Breast epithelium (tissue), 4 donors: ENCODE results near the gene PDZD4. TPM values are rescaled to one million over a fixed set of nuclear protein-coding genes. Genes with fewer than 3 reads are reported as not detected.

Source experiments
- DNase-seq, 2 donors: peaks; one replicate each; pipeline ENCODE4 v3.0.0-alpha.2; 2019; ENCODE audit warnings: low spot score in 2 of 2
- H3K27ac ChIP-seq, 2 donors: fragments of 200-600 bp; sonication (generic) in 1 of 2; one replicate each; pipeline ENCODE4 v1.5.1; 2016 to 2019; ENCODE audit warnings: mild to moderate bottlenecking in 1 of 2
- H3K27me3 ChIP-seq, 2 donors: fragments of 200-600 bp; sonication (generic) in 1 of 2; one replicate each; pipeline versions ENCODE4 v1.5.1 to v1.6.0; 2017 to 2019; ENCODE audit warnings: control low read depth in 1 of 2, mild to moderate bottlenecking in 1 of 2
- H3K36me3 ChIP-seq: fragments of 200-600 bp; one replicate; pipeline ENCODE4 v1.5.1; 2019
- H3K4me1 ChIP-seq, 2 donors: fragments of 200-600 bp; sonication (generic); one replicate each; pipeline ENCODE4 v1.5.1; 2016 to 2019; ENCODE audit warnings: control low read depth in 1 of 2
- H3K4me3 ChIP-seq, 3 donors: fragments of 200-600 bp; sonication (generic); 1 replicate in 2 of 3; 2 replicates in 1 of 3; pipeline ENCODE4 v1.5.1; 2016 to 2019; ENCODE audit warnings: mild to moderate bottlenecking in 3 of 3, moderate library complexity in 2 of 3
- H3K9me3 ChIP-seq, 2 donors: fragments of 200-600 bp; sonication (generic) in 1 of 2; one replicate each; pipeline ENCODE4 v1.5.1; 2016 to 2019; ENCODE audit warnings: control low read depth in 1 of 2
- POLR2A ChIP-seq: fragments of 450-650 bp; IDR thresholded peaks from one replicate; pipeline ENCODE4 v1.6.1; 2016; ENCODE audit warnings: antibody characterized with exemption, mild to moderate bottlenecking, moderate library complexity
- POLR2AphosphoS5 ChIP-seq, 3 donors: sonication (generic); formaldehyde crosslinking; IDR thresholded peaks; one replicate each; pipeline ENCODE4 v1.6.1; 2017; ENCODE audit warnings: antibody characterized with exemption in 3 of 3
- intact Hi-C: fragments of 100-400 bp; cut with DNase I; formaldehyde crosslinking; loops from one replicate; pipeline ENCODE4 v1.15.1; 2023; ENCODE audit warnings: low total_unique reads
- total RNA-seq, 3 donors: library from RNA; depleted of rRNA; stranded (reverse); fragments of >200 nt; gene quantifications; one replicate each; pipeline ENCODE4 v1.1.0, GENCODE V29; 2016
- TF ChIP-seq, protein P1 (sequence below), 3 donors: fragments of 450-650 bp; IDR thresholded peaks; one replicate each; pipeline ENCODE4 v1.5.1; 2016 to 2017; ENCODE audit warnings: antibody characterized with exemption in 3 of 3, mild to moderate bottlenecking in 3 of 3, moderate library complexity in 3 of 3

Gene PDZD4
- total RNA-seq, 3 donors from 2014 or later = 0.80 to 5.6 (median 2.9) TPM

DNA sequence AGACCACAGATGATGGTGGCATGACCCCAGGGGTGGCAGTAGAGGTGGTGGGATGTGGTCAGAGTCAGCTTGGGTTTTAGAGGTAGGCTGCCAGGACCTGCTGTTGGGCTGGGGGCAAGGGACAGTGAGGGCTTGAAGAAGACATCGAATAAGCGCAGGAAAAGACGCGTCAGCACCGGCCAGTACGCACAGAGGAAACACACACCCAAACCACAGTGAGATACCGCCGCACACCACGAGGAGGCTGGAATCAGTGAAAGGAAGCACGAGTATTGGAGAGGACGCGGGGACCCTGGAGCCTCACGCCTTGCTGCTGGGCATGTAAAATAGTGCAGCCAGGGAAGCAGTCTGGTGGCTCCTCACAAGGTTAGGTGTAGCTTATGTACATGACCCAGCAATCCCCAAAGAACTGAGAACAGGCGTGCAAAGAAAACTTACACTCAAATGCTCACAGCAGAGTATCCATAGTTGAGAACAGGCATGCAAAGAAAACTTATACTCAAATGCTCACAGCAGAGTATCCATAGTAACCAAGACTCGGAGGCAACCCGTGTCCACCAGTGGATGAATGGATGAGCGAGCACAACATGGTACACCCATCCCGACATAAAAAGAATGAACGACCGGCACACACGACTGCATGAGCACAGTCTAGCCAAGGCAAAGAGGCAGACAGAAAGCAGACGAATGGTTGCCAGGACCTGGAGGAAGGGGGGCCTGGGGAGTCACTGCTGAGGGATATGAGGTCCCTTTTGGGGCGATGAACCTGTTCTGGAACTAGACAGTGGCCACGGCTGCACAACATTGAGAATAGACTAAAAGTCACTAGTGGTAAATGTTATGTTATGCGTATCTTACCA lies 13.3 kb downstream of the PDZD4 start:
- no peak overlapping the region for H3K4me3 ChIP-seq
- no peaks in the 10 kb centered on the region for H3K36me3 ChIP-seq
- peaks cover 0 to 3% of the 10 kb centered on the region in 2 donors for H3K9me3 ChIP-seq
- H3K27me3 ChIP-seq = peaks cover 0 to 76% of the 10 kb centered on the region in 2 donors
- DNase-seq = no peak
- no peak overlapping the region for H3K27ac ChIP-seq
- no peaks in the 10 kb centered on the region for H3K4me1 ChIP-seq
- TF ChIP-seq, protein P1, sequence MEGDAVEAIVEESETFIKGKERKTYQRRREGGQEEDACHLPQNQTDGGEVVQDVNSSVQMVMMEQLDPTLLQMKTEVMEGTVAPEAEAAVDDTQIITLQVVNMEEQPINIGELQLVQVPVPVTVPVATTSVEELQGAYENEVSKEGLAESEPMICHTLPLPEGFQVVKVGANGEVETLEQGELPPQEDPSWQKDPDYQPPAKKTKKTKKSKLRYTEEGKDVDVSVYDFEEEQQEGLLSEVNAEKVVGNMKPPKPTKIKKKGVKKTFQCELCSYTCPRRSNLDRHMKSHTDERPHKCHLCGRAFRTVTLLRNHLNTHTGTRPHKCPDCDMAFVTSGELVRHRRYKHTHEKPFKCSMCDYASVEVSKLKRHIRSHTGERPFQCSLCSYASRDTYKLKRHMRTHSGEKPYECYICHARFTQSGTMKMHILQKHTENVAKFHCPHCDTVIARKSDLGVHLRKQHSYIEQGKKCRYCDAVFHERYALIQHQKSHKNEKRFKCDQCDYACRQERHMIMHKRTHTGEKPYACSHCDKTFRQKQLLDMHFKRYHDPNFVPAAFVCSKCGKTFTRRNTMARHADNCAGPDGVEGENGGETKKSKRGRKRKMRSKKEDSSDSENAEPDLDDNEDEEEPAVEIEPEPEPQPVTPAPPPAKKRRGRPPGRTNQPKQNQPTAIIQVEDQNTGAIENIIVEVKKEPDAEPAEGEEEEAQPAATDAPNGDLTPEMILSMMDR (IDR thresholded peaks at IDR 0.05) = no peak
- TF ChIP-seq POLR2AphosphoS5 (IDR thresholded peaks at IDR 0.05) = no peak
- no peak for TF ChIP-seq POLR2A
- intact Hi-C loops = no loop called here

DNA sequence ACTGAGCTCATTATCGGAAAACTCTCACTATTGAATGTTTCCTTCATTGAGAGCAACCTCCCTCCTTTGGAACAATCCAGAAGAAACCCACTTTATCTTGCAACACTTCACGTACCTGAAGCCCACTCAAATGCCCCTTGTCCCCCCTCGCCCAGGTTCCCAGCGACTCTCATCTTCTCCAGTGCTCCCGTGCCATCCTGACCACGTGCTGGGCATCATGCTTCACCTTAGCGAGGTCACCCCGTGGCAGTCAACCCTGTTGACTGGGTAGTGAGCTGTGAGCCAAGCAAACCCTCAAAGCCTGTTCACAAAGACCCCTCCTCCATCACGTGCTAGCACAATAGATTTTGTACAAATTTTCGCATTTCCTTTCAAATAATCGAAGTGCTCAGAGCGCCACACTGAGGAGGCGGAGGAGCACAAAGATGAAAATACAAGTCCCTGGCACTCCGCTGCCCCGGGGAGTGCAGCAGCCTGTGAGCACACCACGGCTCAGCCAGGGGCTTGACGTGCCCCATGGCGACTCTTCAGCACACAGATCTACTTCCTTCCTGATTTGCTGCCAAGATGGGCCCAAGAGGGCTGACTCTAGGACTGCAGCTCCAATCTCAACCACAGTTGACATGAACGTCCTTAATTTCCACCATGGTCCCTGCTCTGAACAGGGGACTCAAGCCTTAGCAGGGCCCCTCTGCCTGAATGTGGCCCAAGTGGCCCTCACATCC lies 15.6 kb downstream of the PDZD4 start:
- intact Hi-C loops = no loop called here
- H3K4me1 ChIP-seq = no peaks in the 10 kb centered on the region
- no peak overlapping the region for H3K4me3 ChIP-seq
- H3K27me3 ChIP-seq = peaks cover 0 to 77% of the 10 kb centered on the region in 2 donors
- peaks cover 0 to 3% of the 10 kb centered on the region in 2 donors for H3K9me3 ChIP-seq
- H3K36me3 ChIP-seq = no peaks in the 10 kb centered on the region
- DNase-seq = no peak
- H3K27ac ChIP-seq = no peak overlapping the region
- TF ChIP-seq, protein P1 (IDR thresholded peaks at IDR 0.05) = no peak
- no peak for TF ChIP-seq POLR2A
- TF ChIP-seq POLR2AphosphoS5 (IDR thresholded peaks at IDR 0.05) = no peak

DNA sequence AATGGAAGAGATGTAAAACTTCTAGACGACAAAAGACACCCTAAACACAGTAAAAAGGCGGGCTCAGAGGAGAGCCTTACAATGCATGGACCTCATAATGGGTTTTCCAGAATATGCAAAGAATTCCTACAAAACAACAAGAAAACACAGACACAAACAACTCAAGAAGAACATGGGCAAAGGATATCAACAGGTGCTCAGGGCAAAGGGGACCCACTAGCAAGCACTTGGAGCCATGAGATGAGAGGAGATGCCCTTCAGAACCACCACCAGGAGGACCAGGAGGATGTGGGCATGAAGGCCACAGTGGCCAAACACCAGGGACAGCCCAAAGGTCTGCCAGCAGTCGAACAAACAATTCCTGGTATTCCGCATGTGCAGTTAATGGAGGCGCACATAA lies 17.2 kb downstream of the PDZD4 start:
- no peak overlapping the region for H3K27ac ChIP-seq
- H3K4me1 ChIP-seq = no peaks in the 10 kb centered on the region
- H3K9me3 ChIP-seq = no peaks in the 10 kb centered on the region
- no peak for DNase-seq
- peaks cover 0 to 76% of the 10 kb centered on the region in 2 donors for H3K27me3 ChIP-seq
- intact Hi-C loops = no loop called here
- no peak overlapping the region for H3K4me3 ChIP-seq
- no peaks in the 10 kb centered on the region for H3K36me3 ChIP-seq
- TF ChIP-seq POLR2A = no peak
- TF ChIP-seq POLR2AphosphoS5 (IDR thresholded peaks at IDR 0.05) = no peak
- TF ChIP-seq, protein P1 (IDR thresholded peaks at IDR 0.05) = no peak

DNA sequence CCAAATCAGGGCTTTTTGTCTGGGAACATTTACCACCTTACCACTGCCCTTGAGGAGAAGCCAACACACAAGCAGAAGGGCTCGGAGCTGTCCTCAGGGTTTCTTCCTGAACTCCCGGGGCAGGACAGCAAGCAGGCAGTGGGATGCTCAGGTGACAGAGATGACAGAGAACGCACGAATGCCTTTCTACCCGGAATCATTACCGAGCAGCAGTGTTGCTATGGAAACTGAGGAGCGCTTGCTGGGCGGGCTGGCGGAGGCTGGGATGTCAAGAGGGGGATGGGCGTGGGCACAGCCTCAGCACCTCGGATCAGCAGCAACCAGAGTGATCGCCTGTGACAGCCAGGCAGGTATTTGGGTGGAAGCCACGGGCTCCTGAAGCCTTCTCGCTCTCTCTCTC lies 18.1 kb downstream of the PDZD4 start:
- Histone ChIP-seq H3K9me3 (no peaks in the 10 kb centered on the region), H3K36me3 (no peaks in the 10 kb centered on the region), H3K27me3 (peaks cover 0 to 68% of the 10 kb centered on the region in 2 donors), H3K4me3 (no peak overlapping the region), H3K27ac (no peak overlapping the region), H3K4me1 (no peaks in the 10 kb centered on the region)
- DNase-seq = no peak
- no peak for TF ChIP-seq POLR2A
- TF ChIP-seq POLR2AphosphoS5 (IDR thresholded peaks at IDR 0.05) = no peak
- TF ChIP-seq, protein P1 (IDR thresholded peaks at IDR 0.05) = no peak
- intact Hi-C loops = no loop called here

DNA sequence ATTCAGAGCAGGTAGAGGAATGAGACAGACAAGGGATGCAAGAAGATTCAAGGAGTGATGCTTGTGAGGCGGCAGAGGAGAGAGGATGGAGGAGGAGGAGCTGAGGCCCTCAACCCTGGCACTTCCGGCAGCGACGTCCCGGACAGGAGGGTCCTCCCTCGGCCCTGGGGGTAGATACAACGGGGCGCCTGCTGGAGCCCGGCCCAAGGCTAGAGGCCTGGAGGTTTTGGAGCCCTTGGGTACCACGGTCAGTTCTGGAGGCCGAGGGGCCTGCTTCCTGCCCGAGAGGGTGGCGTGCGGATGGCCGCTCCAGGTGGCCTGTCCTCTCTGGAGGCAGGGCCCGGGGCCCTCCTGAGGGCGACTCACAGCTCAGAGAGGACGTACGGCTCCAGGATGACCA lies 22.4 kb downstream of the PDZD4 start:
- TF ChIP-seq POLR2AphosphoS5 (IDR thresholded peaks at IDR 0.05) = no peak
- TF ChIP-seq, protein P1 (IDR thresholded peaks at IDR 0.05) = no peak
- no peak for TF ChIP-seq POLR2A
- DNase-seq = no peak
- Histone ChIP-seq H3K4me3 (no peak overlapping the region), H3K4me1 (no peaks in the 10 kb centered on the region), H3K27me3 (peaks cover 0 to 61% of the 10 kb centered on the region in 2 donors), H3K27ac (no peak overlapping the region), H3K9me3 (peaks cover 0 to 7% of the 10 kb centered on the region in 2 donors), H3K36me3 (no peaks in the 10 kb centered on the region)
- intact Hi-C loops = no loop called here
